Measurements from ENCODE around the gene SEMA6A.

The SEMA6A gene

GRCh38 chr5:116574367-116575325 lies at the start of gene SEMA6A:
Gene SEMA6A, minus strand, starts transcription at chr5:116574823. Its CDS starts 69,879 bp downstream, at chr5:116504944.
- DNase-seq: peak; percentile 13

GRCh38 chr5:116622375-116623050 lies 47.9 kb upstream of the SEMA6A start:
- no peak for DNase-seq

DNA sequence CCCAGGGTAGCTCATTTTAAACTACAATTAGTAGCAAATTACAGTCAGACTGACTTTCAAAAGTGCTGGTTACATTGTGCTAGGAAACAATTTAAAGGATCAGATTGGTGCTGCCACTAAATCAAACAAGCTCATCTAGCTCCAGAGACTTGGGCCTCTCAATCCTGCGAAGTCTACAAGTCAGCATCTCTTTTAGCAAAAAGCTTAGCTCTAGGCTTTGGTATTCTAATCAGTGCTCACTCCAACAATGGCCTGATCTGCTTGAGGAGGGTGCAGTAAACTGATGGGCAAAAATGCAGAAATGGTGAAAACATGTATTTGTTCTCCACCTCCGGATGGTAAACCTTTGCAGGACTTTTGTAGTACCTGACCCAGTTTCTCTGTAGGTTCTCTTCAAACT lies 47.0 kb upstream of the SEMA6A start:
- DNase-seq: no peak

- no peak for DNase-seq
Observed at GRCh38 chr5:116616876-116617275, 42.3 kb upstream of the SEMA6A start.

DNA sequence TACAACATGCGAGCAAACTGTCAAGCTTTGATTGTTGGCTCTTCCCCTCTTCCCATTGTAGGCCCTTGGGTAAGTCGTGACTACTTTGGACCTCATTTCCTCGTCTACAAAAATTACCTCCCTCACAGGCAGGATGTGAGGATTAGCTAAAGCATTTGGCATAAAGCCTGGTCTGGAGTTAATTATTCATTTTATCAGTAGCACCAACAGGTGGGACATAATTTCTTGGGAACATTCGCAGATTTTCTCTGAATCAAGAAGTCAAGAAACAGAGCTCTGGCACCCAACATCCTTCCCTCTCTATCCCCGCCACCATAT lies 39.9 kb upstream of the SEMA6A start:
- DNase-seq: no peak

- DNase-seq: no peak
Observed at GRCh38 chr5:116613445-116613844, 38.8 kb upstream of the SEMA6A start.

DNA sequence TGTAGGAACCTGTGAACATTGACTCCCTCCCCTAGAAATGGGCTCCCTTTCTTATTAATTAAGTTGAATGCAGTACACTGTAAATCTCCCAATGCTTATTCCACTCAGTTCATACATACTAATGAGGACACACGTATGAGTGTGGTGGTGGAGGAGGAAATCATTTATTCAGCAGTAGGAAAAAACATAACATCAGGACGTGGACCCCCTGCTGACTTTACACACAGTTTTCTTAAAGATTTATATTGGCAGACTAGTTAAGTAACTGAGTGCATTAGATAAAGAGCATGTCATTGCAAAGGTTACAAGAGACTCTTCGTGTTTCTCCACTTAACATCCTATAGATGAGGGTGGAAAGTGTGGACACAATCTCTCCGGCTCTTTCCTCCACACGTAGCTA lies 37.8 kb upstream of the SEMA6A start:
- no peak for DNase-seq

DNA sequence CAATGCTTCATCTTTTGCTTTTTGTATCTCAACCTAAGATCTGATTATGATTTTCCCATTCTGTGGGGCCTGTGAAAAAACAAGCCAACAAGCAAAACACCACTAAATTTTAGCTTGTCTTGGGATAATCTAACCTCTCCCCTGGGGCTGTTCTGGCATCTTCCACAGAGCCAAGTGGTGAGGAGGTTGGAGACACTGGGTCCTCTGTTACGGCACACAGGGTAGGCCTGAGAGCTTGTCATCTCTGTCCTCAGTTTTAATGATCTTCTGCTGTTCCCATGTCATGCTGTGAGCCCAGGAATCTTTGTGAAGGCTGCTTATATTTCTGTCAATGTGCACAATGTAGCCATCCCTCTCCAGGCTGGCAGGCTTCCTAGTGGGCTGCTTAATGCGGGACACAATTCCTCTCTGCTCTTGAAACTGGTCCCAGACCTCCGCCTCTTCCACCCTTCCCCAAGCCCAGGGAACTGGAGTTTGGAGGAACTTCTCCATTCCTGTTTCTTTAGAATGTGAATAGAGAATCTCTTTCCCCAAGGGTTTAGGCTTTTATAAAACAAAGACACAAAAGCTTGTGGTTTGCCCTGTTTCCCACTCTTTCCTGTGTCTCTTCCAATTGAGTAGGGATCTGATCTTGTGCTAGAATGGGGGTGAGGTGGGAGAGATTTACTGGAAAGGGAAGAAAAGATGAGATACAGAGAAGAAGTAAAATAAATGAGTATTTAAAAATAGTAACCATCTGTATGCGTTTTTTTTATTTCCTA lies 30.9 kb upstream of the SEMA6A start:
- DNase-seq: no peak

DNA sequence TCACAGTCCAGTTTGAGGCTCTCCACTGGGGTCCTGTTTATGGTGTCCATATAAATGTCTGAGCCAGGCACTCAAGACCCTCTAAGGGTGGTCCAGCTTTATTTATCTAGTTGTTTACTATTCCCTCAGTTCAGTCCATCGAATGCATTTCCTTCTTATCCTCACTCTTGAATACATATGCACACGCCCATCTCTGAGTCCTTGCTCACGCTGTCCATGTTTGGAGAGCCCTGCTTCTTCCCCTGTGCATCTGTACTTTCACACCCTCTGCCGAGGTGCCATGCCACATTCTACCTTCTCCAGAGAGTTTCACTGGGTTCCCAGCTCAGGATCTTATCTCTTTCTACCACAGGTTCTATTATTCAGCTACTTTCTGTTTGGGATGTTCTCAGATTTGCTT lies 30.2 kb upstream of the SEMA6A start:
- no peak for DNase-seq

GRCh38 chr5:116600876-116601275 lies 26.3 kb upstream of the SEMA6A start:
- DNase-seq: no peak

- DNase-seq: no peak
Observed at GRCh38 chr5:116598911-116599310, 24.3 kb upstream of the SEMA6A start.

- DNase-seq: no peak
Observed at GRCh38 chr5:116595498-116595897, 20.9 kb upstream of the SEMA6A start.

GRCh38 chr5:116593340-116593739 lies 18.7 kb upstream of the SEMA6A start:
- no peak for DNase-seq

GRCh38 chr5:116585227-116585626 lies 10.6 kb upstream of the SEMA6A start:
- DNase-seq: no peak

DNA sequence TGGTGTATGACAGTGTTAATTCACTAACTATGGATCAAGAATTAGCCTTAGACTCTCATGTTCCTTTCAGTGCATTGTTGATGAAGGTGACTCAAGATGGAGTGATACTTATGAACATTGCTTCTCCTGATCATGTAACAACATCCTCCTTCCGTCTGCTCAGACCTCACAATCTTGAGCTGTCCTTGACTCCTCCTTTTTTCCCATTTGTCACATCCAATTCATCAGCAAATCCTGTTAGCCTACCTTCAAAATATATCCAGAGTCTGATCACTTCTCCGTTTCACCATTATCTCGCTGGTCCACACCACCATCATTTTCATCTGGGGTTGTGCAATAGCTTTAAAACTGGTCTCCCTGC lies 9.2 kb upstream of the SEMA6A start:
- no peak for DNase-seq

- no peak for DNase-seq
Observed at GRCh38 chr5:116583085-116583861, 8.7 kb upstream of the SEMA6A start.

- DNase-seq: no peak
Observed at GRCh38 chr5:116581910-116582309, 7.3 kb upstream of the SEMA6A start.

- no peak for DNase-seq
Observed at GRCh38 chr5:116579144-116579543, 4.5 kb upstream of the SEMA6A start.

GRCh38 chr5:116578676-116579075 lies 4.1 kb upstream of the SEMA6A start:
- no peak for DNase-seq

GRCh38 chr5:116577064-116577788 lies 2.6 kb upstream of the SEMA6A start:
- DNase-seq: no peak

GRCh38 chr5:116576053-116576713 lies 1.6 kb upstream of the SEMA6A start:
- DNase-seq: no peak
